Smooth muscle cell (in vitro differentiated cells): ENCODE measurements around the gene STARD10. TPM values are rescaled to one million over a fixed set of nuclear protein-coding genes. Genes with fewer than 3 reads are reported as not detected.

Experiments
- DNase-seq: peaks from one replicate; lab custom pipeline; 2025; ENCODE audit not compliant: unreplicated experiment; lab: John Stamatoyannopoulos, UW
- H2AFZ ChIP-seq: fragments of 200-600 bp; sonication (generic); 2 replicates; pipeline ENCODE4 v1.6.0; 2016; ENCODE audit warnings: antibody characterized with exemption, low read depth, mild to moderate bottlenecking
- H3F3A ChIP-seq: fragments of 200-600 bp; sonication (generic); 2 replicates; pipeline ENCODE4 v1.6.0; 2017; ENCODE audit warnings: antibody characterized with exemption, low read depth
- H3K27ac ChIP-seq: fragments of 200-600 bp; sonication (generic); 2 replicates; pipeline ENCODE4 v1.5.1; 2016; ENCODE audit warnings: low read depth, mild to moderate bottlenecking
- H3K27me3 ChIP-seq: fragments of 200-600 bp; sonication (generic); 2 replicates; pipeline ENCODE4 v1.6.1; 2016; ENCODE audit warnings: low read depth, mild to moderate bottlenecking
- H3K36me3 ChIP-seq: fragments of 200-600 bp; sonication (generic); 2 replicates; pipeline ENCODE4 v1.5.1; 2016; ENCODE audit warnings: low read depth
- H3K4me1 ChIP-seq: fragments of 200-600 bp; sonication (generic); 2 replicates; pipeline ENCODE4 v1.5.1; 2016; ENCODE audit warnings: low read depth
- H3K4me2 ChIP-seq: fragments of 200-600 bp; sonication (generic); 2 replicates; pipeline ENCODE4 v1.6.0; 2016; ENCODE audit warnings: mild to moderate bottlenecking
- H3K4me3 ChIP-seq: fragments of 200-600 bp; sonication (generic); 2 replicates; pipeline ENCODE4 v1.5.1; 2016; ENCODE audit warnings: mild to moderate bottlenecking
- H3K79me2 ChIP-seq: fragments of 200-600 bp; sonication (generic); 2 replicates; pipeline ENCODE4 v1.6.0; 2016; ENCODE audit warnings: low read depth, mild to moderate bottlenecking
- H3K9ac ChIP-seq: fragments of 200-600 bp; sonication (generic); 2 replicates; pipeline ENCODE4 v1.6.0; 2016; ENCODE audit warnings: low read depth
- H3K9me3 ChIP-seq: fragments of 200-600 bp; sonication (generic); replicated peaks from 2 replicates; pipeline ENCODE4 v1.5.1; 2016; ENCODE audit warnings: low read depth
- H4K20me1 ChIP-seq: fragments of 200-600 bp; sonication (generic); 2 replicates; pipeline ENCODE4 v1.6.0; 2016; ENCODE audit warnings: low read depth
- CTCF ChIP-seq: fragments of 200-600 bp; sonication (generic); IDR thresholded peaks from 2 replicates; pipeline ENCODE4 v1.5.1; 2017; ENCODE audit warnings: borderline replicate concordance, mild to moderate bottlenecking, antibody characterized with exemption; ENCODE audit not compliant: insufficient read depth, poor library complexity, severe bottlenecking
- WGBS: methylation state at CpG from one replicate; pipeline ENCODE4 v1.1.7; 2016; ENCODE audit warnings: low lambda C conversion rate; 5-methylcytosine and 5-hydroxymethylcytosine counted together
- polyA plus RNA-seq: library from polyadenylated mRNA; unstranded; fragments of >200 nt; fragmentation: Nextera tagmentation; extraction: Ambion mirVana; gene quantifications from 2 replicates; pipeline ENCODE4 v1.2.1, GENCODE V29; 2016
- total RNA-seq: library from RNA; depleted of rRNA; stranded (reverse); fragments of >200 nt; gene quantifications from 2 replicates; pipeline ENCODE4 v1.2.3, GENCODE V29; 2014

STARD10 gene
- total and polyA plus RNA-seq, 2 experiments from 2014 or later = 87.7 to 130 TPM

- DNase-seq = no peak
- Histone ChIP-seq H3K4me2 (no peak overlapping the region), H2AFZ (no peak overlapping the region), H3K27me3 (no peaks in the 10 kb centered on the region), H3K4me1 (peaks cover 4% of the 10 kb centered on the region), H4K20me1 (no peaks in the 10 kb centered on the region), H3F3A (peaks cover 6% of the 10 kb centered on the region), H3K36me3 (no peaks in the 10 kb centered on the region), H3K27ac (no peak overlapping the region), H3K9ac (no peak overlapping the region), H3K9me3 (no peaks in the 10 kb centered on the region), H3K79me2 (no peaks in the 10 kb centered on the region), H3K4me3 (no peak overlapping the region)
- no peak for TF ChIP-seq CTCF
- WGBS = 89% methylated on average over 9 of the region's 9 CpGs
Observed at GRCh38 chr11:72832301-72833082, 38.6 kb upstream of the STARD10 start.

- no peak overlapping the region for H3K4me3 ChIP-seq
- 50% methylated on average over 13 of the region's 13 CpGs for WGBS
- peaks cover 6% of the 10 kb centered on the region for H3F3A ChIP-seq
- no peak overlapping the region for H2AFZ ChIP-seq
- H3K36me3 ChIP-seq = no peaks in the 10 kb centered on the region
- H3K9ac ChIP-seq = no peak overlapping the region
- peak; percentile 36 for DNase-seq
- H4K20me1 ChIP-seq = no peaks in the 10 kb centered on the region
- H3K9me3 ChIP-seq = no peaks in the 10 kb centered on the region
- H3K79me2 ChIP-seq = no peaks in the 10 kb centered on the region
- peak; percentile 94 for TF ChIP-seq CTCF
- H3K27ac ChIP-seq = no peak overlapping the region
- H3K27me3 ChIP-seq = no peaks in the 10 kb centered on the region
- H3K4me2 ChIP-seq = no peak overlapping the region
- H3K4me1 ChIP-seq = peaks cover 4% of the 10 kb centered on the region
Observed at GRCh38 chr11:72831521-72832300, 37.9 kb upstream of the STARD10 start.

GRCh38 chr11:72829884-72830533, 36.2 kb upstream of the STARD10 start:
- 93% methylated on average over 5 of the region's 5 CpGs for WGBS
- Histone ChIP-seq H3K27me3 (no peaks in the 10 kb centered on the region), H2AFZ (no peak overlapping the region), H3K4me1 (peaks cover 4% of the 10 kb centered on the region), H3K9me3 (no peaks in the 10 kb centered on the region), H3K36me3 (no peaks in the 10 kb centered on the region), H3K4me2 (no peak overlapping the region), H3K79me2 (no peaks in the 10 kb centered on the region), H3F3A (peaks cover 6% of the 10 kb centered on the region), H3K9ac (no peak overlapping the region), H4K20me1 (no peaks in the 10 kb centered on the region), H3K4me3 (no peak overlapping the region), H3K27ac (no peak overlapping the region)
- no peak for TF ChIP-seq CTCF
- no peak for DNase-seq
